H1 (cell line): ENCODE results near the gene MAGI3.

Experiments
- CBX8 ChIP-seq: fragments of 300-800, 300-1000 bp; sonication (generic); IDR thresholded peaks from 2 replicates; pipeline ENCODE4 v1.7.1; 2016; ENCODE audit warnings: low read depth, low read length, borderline replicate concordance
- CHD2 ChIP-seq: IDR thresholded peaks from 2 replicates; pipeline ENCODE4 v1.6.1; 2012; ENCODE audit warnings: low read length, improper control_type of control experiment
- E2F6 ChIP-seq: IDR thresholded peaks from 2 replicates; pipeline ENCODE4 v1.6.1; 2012; ENCODE audit warnings: inconsistent platforms
- EZH2 ChIP-seq: fragments of 200-600 bp; sonication (generic); IDR thresholded peaks from 2 replicates; pipeline ENCODE4 v1.7.1; 2012; ENCODE audit warnings: low read depth, mild to moderate bottlenecking, moderate library complexity, low read length, inconsistent platforms; ENCODE audit not compliant: severe bottlenecking
- POLR2A ChIP-seq, 2 experiments: IDR thresholded peaks; 1 replicate in 1 of 2; 2 replicates in 1 of 2; pipeline ENCODE4 v1.6.1; 2011; ENCODE audit warnings: low read depth in 2 of 2, low read length in 2 of 2, mild to moderate bottlenecking in 2 of 2; ENCODE audit errors: control extremely low read depth in 1 of 2
- POLR2AphosphoS5 ChIP-seq: IDR thresholded peaks from 2 replicates; pipeline ENCODE4 v1.6.1; 2011; ENCODE audit warnings: low read depth, low read length
- RNF2 ChIP-seq: fragments of 200-900, 300-1000 bp; sonication (generic); IDR thresholded peaks from 2 replicates; pipeline ENCODE4 v1.7.1; 2016; ENCODE audit warnings: borderline replicate concordance, low read depth, mild to moderate bottlenecking, antibody characterized with exemption, low read length; ENCODE audit not compliant: poor library complexity, severe bottlenecking; ENCODE audit errors: missing control alignments
- SP2 ChIP-seq: IDR thresholded peaks from 2 replicates; pipeline ENCODE4 v1.6.1; 2012; ENCODE audit warnings: mild to moderate bottlenecking, low read length, inconsistent platforms
- TF ChIP-seq, protein P1 (sequence below), 3 experiments: IDR thresholded peaks; 1 replicate in 2 of 3; 2 replicates in 1 of 3; pipeline versions ENCODE4 v1.5.1 to v1.6.1; 2011; ENCODE audit warnings: low read length in 3 of 3, mild to moderate bottlenecking in 3 of 3, inconsistent platforms in 2 of 3, low read depth in 1 of 3, moderate library complexity in 1 of 3; ENCODE audit not compliant: insufficient read depth in 1 of 3; ENCODE audit errors: control extremely low read depth in 1 of 3
- TF ChIP-seq, protein P2 (sequence below): fragments of 300-600 bp; sonication (generic); IDR thresholded peaks from 2 replicates; pipeline ENCODE4 v1.7.1; 2012; ENCODE audit warnings: low read length, moderate library complexity, mild to moderate bottlenecking, inconsistent platforms; ENCODE audit not compliant: insufficient replicate concordance

DNA sequence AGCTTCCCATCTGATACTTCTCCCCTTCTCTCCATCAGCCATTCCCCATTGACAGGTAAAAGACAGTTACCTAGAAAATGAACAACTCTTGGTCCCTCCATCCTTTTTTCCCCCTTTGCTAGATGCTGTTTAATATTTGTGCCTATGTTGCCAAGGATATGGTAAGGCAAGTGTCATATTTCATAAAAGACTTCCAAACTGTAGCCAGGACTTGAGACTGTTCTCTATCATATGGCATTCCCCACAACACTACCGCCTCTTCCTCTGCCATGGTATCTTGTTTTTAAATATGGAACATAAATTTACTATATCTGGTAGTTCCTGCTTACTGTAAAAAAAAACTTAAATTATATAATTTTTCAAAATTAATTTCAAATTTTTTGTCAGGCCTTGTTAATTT is 271.8 kb downstream of the MAGI3 start:
- TF ChIP-seq POLR2A (IDR thresholded peaks at IDR 0.05; ENCODE audit: control extremely low read depth in 1 of 2, low read depth in 2 of 2, low read length in 2 of 2) (no peak), CHD2 (no peak), POLR2AphosphoS5 (no peak), CBX8 (no peak), SP2 (no peak), RNF2 (no peak), E2F6 (no peak), EZH2 (no peak)
- TF ChIP-seq, protein P1, sequence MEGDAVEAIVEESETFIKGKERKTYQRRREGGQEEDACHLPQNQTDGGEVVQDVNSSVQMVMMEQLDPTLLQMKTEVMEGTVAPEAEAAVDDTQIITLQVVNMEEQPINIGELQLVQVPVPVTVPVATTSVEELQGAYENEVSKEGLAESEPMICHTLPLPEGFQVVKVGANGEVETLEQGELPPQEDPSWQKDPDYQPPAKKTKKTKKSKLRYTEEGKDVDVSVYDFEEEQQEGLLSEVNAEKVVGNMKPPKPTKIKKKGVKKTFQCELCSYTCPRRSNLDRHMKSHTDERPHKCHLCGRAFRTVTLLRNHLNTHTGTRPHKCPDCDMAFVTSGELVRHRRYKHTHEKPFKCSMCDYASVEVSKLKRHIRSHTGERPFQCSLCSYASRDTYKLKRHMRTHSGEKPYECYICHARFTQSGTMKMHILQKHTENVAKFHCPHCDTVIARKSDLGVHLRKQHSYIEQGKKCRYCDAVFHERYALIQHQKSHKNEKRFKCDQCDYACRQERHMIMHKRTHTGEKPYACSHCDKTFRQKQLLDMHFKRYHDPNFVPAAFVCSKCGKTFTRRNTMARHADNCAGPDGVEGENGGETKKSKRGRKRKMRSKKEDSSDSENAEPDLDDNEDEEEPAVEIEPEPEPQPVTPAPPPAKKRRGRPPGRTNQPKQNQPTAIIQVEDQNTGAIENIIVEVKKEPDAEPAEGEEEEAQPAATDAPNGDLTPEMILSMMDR (IDR thresholded peaks at IDR 0.05; ENCODE audit: control extremely low read depth in 1 of 3, insufficient read depth in 1 of 3, low read depth in 1 of 3, low read length in 3 of 3), result no peak
- TF ChIP-seq, protein P2, sequence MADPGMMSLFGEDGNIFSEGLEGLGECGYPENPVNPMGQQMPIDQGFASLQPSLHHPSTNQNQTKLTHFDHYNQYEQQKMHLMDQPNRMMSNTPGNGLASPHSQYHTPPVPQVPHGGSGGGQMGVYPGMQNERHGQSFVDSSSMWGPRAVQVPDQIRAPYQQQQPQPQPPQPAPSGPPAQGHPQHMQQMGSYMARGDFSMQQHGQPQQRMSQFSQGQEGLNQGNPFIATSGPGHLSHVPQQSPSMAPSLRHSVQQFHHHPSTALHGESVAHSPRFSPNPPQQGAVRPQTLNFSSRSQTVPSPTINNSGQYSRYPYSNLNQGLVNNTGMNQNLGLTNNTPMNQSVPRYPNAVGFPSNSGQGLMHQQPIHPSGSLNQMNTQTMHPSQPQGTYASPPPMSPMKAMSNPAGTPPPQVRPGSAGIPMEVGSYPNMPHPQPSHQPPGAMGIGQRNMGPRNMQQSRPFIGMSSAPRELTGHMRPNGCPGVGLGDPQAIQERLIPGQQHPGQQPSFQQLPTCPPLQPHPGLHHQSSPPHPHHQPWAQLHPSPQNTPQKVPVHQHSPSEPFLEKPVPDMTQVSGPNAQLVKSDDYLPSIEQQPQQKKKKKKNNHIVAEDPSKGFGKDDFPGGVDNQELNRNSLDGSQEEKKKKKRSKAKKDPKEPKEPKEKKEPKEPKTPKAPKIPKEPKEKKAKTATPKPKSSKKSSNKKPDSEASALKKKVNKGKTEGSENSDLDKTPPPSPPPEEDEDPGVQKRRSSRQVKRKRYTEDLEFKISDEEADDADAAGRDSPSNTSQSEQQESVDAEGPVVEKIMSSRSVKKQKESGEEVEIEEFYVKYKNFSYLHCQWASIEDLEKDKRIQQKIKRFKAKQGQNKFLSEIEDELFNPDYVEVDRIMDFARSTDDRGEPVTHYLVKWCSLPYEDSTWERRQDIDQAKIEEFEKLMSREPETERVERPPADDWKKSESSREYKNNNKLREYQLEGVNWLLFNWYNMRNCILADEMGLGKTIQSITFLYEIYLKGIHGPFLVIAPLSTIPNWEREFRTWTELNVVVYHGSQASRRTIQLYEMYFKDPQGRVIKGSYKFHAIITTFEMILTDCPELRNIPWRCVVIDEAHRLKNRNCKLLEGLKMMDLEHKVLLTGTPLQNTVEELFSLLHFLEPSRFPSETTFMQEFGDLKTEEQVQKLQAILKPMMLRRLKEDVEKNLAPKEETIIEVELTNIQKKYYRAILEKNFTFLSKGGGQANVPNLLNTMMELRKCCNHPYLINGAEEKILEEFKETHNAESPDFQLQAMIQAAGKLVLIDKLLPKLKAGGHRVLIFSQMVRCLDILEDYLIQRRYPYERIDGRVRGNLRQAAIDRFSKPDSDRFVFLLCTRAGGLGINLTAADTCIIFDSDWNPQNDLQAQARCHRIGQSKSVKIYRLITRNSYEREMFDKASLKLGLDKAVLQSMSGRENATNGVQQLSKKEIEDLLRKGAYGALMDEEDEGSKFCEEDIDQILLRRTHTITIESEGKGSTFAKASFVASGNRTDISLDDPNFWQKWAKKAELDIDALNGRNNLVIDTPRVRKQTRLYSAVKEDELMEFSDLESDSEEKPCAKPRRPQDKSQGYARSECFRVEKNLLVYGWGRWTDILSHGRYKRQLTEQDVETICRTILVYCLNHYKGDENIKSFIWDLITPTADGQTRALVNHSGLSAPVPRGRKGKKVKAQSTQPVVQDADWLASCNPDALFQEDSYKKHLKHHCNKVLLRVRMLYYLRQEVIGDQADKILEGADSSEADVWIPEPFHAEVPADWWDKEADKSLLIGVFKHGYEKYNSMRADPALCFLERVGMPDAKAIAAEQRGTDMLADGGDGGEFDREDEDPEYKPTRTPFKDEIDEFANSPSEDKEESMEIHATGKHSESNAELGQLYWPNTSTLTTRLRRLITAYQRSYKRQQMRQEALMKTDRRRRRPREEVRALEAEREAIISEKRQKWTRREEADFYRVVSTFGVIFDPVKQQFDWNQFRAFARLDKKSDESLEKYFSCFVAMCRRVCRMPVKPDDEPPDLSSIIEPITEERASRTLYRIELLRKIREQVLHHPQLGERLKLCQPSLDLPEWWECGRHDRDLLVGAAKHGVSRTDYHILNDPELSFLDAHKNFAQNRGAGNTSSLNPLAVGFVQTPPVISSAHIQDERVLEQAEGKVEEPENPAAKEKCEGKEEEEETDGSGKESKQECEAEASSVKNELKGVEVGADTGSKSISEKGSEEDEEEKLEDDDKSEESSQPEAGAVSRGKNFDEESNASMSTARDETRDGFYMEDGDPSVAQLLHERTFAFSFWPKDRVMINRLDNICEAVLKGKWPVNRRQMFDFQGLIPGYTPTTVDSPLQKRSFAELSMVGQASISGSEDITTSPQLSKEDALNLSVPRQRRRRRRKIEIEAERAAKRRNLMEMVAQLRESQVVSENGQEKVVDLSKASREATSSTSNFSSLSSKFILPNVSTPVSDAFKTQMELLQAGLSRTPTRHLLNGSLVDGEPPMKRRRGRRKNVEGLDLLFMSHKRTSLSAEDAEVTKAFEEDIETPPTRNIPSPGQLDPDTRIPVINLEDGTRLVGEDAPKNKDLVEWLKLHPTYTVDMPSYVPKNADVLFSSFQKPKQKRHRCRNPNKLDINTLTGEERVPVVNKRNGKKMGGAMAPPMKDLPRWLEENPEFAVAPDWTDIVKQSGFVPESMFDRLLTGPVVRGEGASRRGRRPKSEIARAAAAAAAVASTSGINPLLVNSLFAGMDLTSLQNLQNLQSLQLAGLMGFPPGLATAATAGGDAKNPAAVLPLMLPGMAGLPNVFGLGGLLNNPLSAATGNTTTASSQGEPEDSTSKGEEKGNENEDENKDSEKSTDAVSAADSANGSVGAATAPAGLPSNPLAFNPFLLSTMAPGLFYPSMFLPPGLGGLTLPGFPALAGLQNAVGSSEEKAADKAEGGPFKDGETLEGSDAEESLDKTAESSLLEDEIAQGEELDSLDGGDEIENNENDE, result no peak
